Muscle layer of duodenum (tissue), 2 donors: Measurements from ENCODE around the gene OGDH.

Source experiments
- H3K27ac ChIP-seq: one replicate; pipeline ENCODE4 v1.7.0; 2013; ENCODE audit warnings: mild to moderate bottlenecking, low read length
- H3K27me3 ChIP-seq: one replicate; pipeline ENCODE4 v1.7.0; 2013; ENCODE audit warnings: low read depth, mild to moderate bottlenecking, control low read depth, low read length
- H3K36me3 ChIP-seq, 2 donors: one replicate each; pipeline ENCODE4 v1.7.0; 2013; ENCODE audit warnings: low read length in 2 of 2, control low read depth in 1 of 2, mild to moderate bottlenecking in 1 of 2; ENCODE audit not compliant: insufficient read depth in 2 of 2, control insufficient read depth in 1 of 2
- H3K4me1 ChIP-seq, 2 donors: one replicate each; pipeline ENCODE4 v1.7.0; 2013; ENCODE audit warnings: low read length in 2 of 2, mild to moderate bottlenecking in 2 of 2, control low read depth in 1 of 2, moderate library complexity in 1 of 2; ENCODE audit not compliant: insufficient read depth in 2 of 2, control insufficient read depth in 1 of 2
- H3K4me3 ChIP-seq, 2 donors: one replicate each; pipeline ENCODE4 v1.7.0; 2013; ENCODE audit warnings: low read length in 2 of 2, low read depth in 1 of 2, mild to moderate bottlenecking in 1 of 2
- H3K9me3 ChIP-seq, 2 donors: one replicate each; pipeline ENCODE4 v1.7.0; 2013; ENCODE audit warnings: low read length in 2 of 2, control low read depth in 1 of 2, mild to moderate bottlenecking in 1 of 2; ENCODE audit not compliant: control insufficient read depth in 1 of 2
- donor health status: healthy.

Gene OGDH

DNA sequence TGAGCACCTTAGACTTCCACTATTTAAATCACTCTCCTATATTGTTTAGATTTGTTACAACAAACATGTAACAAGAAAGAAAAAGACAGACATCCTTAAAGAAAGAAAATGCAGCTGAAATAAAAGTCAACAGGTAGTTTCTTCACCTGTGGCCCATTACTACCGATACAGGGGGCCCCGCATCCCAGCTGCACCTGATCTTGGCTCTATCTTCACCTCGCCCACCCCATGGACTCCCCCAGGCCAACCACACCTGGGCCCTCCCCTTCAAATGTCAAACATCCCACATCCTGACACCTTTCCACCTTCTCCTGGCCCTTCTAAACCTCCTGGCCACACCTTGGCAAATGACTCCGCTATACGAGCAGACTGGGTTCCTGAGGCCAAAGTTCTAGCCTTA is 39.7 kb upstream of the OGDH start:
- Histone ChIP-seq H3K27me3 (no peaks in the 10 kb centered on the region), H3K4me3 (no peak overlapping the region), H3K4me1 (no peaks in the 10 kb centered on the region), H3K9me3 (no peaks in the 10 kb centered on the region), H3K36me3 (peaks cover 64 to 77% of the 10 kb centered on the region in 2 donors), H3K27ac (no peak overlapping the region)

DNA sequence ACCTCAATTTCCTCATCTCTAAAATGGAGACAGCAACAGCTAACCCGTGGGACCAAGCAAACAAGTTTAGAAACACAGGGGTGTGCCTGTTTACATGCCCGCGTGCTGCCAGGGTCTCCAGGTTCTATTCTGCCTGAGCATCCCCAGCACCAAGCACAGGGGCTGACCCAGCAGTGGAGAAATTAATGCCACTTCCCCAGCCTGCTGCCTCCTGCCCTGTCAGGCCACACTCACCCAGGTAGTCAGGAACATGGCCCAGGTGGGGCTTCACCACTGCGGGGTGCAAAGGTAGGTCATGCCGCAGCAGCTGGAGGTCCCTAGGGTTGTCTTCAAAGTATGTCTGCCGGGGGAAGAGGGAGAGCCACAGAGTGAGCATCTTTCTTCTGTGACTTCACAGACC is 38.5 kb upstream of the OGDH start:
- H3K9me3 ChIP-seq: no peaks in the 10 kb centered on the region
- peaks cover 5 to 7% of the 10 kb centered on the region in 2 donors for H3K4me1 ChIP-seq
- H3K27ac ChIP-seq: no peak overlapping the region
- H3K4me3 ChIP-seq: no peak overlapping the region
- no peaks in the 10 kb centered on the region for H3K27me3 ChIP-seq
- H3K36me3 ChIP-seq: peaks cover 76 to 88% of the 10 kb centered on the region in 2 donors

DNA sequence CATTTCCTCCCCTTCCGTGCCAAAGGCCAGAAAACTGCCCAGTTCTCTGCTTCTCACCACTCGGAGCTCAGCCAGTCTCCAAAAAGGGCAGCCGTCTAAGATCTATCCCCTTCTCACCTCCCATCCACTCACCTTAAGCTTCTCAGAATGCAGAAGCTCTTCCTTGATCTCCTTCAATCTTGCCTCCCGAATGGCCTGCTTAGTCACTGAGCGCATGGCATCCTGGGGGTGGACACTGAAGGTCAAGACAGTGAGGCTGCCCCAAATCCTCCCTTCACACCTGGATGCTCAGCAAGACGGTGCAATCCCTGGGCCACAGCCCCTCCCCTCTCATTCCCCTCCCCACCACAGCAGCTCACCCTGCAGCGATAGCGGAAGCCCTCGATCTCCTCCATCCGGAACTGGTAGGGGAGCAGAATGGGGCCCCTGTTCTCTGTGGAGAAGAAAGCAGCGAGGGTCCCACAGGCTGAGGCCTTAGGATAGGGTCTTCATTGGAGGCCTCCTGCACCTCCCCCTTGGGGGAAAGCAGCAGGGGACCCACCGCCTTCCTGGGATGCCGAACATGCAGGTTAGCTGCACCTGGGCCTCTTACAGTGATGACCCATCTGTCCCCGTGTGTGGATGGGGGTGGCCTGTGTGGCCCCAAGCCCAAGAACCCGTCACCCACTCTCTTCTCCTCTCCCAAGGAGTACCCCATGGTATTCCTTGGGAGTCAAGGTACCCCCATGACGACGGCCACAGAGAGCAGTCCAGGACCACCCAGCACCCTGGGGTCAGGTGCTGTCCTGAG is 37.5 kb upstream of the OGDH start:
- peaks cover 76 to 86% of the 10 kb centered on the region in 2 donors for H3K36me3 ChIP-seq
- H3K4me3 ChIP-seq: no peak overlapping the region
- no peaks in the 10 kb centered on the region for H3K9me3 ChIP-seq
- H3K4me1 ChIP-seq: peaks cover 9 to 13% of the 10 kb centered on the region in 2 donors
- H3K27ac ChIP-seq: no peak overlapping the region
- no peaks in the 10 kb centered on the region for H3K27me3 ChIP-seq

DNA sequence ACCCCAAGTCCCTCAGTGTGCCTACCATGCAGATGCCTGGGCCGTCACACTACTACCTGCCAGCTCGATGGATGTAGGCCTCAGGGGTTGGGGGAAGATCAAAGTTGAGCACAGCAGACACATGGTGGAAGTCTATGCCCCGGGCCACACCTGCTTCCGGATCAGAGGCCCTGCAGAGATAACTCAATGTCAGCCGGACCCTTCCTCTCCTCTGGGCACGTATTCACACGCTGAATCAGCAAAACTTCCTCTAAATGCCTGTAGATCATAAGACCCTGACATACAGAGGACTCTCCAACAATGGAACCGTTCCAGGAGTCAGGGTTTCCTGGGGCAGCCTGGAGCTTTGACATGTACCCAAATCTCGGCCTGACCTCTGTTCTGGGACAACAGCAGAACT is 36.5 kb upstream of the OGDH start:
- peaks cover 9 to 20% of the 10 kb centered on the region in 2 donors for H3K4me1 ChIP-seq
- H3K27me3 ChIP-seq: no peaks in the 10 kb centered on the region
- no peak overlapping the region for H3K4me3 ChIP-seq
- H3K36me3 ChIP-seq: peaks cover 66 to 76% of the 10 kb centered on the region in 2 donors
- no peaks in the 10 kb centered on the region for H3K9me3 ChIP-seq
- no peak overlapping the region for H3K27ac ChIP-seq

DNA sequence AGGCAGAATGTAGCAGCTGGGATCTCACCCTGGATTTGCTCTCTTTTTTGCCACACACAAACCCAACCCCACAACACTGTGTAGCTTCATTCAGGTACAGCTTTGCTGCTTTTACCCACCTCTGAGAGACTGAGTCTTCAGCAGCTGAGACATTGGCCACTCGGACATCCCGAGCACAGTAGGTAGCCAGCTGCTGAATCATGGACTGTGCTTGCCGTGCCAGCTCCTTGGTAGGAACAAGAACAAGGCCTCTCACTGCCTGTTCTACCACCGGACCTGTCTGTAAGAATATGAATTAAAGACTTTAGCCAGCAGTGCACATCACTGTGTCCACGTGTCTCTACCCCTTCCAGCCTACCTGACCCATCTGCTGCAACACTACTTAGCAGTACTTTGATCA is 33.7 kb upstream of the OGDH start:
- Histone ChIP-seq H3K27ac (peak overlapping the region; percentile 86), H3K27me3 (no peaks in the 10 kb centered on the region), H3K4me1 (peaks cover 9 to 24% of the 10 kb centered on the region in 2 donors), H3K9me3 (no peaks in the 10 kb centered on the region), H3K4me3 (peak overlapping the region; percentile 89 to 99), H3K36me3 (peaks cover 49 to 53% of the 10 kb centered on the region in 2 donors)

DNA sequence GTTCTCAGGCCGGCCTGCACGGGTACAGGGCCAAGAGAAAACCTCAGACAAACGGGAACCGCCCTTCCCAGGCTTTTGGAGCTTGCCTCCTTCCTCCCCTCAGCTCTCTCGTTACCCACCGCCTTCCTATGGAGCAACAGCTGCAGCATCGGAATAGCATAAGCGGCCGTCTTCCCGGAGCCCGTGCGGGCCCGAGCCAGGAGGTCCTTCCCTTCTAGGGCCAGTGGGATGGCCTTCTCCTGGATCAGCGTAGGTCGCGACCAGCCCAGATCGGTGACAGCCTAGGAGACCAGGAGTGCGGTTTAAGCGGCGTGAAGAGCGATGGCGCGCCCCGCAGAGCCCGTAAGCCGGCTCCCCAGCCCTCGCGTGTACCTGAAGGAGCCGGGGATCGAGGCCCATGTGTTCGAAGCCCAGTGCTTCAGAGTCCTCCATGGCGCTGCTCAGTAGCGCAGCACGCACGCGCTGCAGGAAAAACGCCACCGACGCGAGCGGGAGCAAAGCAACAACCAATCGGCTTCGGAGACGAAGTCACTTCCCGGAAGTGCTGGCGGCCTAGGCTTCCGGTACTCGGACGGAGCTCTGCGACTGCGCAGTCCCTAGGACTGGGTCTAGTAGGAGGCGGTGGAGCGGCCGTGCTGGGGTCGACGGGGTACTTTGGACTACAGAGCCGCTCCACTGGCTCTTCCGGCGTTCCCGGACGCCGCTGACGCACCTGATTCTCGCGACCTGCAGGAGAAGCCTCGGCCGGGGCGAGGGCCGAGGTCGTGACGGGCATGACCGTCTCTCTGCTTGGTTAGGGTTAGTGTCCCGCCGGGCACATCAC is 32.8 kb upstream of the OGDH start, which contains the start of gene DDX56:
Gene DDX56, minus strand, starts transcription at position 445 of the 823 bp plus-strand sequence. Its CDS starts 13 bp downstream, at position 432.
- Histone ChIP-seq H3K4me1 (peaks cover 9 to 24% of the 10 kb centered on the region in 2 donors), H3K27me3 (no peaks in the 10 kb centered on the region), H3K36me3 (peaks cover 40 to 52% of the 10 kb centered on the region in 2 donors), H3K27ac (peak within 1 kb of the TSS; percentile 86), H3K4me3 (peak within 1 kb of the TSS; percentile 89 to 99), H3K9me3 (no peaks in the 10 kb centered on the region)

DNA sequence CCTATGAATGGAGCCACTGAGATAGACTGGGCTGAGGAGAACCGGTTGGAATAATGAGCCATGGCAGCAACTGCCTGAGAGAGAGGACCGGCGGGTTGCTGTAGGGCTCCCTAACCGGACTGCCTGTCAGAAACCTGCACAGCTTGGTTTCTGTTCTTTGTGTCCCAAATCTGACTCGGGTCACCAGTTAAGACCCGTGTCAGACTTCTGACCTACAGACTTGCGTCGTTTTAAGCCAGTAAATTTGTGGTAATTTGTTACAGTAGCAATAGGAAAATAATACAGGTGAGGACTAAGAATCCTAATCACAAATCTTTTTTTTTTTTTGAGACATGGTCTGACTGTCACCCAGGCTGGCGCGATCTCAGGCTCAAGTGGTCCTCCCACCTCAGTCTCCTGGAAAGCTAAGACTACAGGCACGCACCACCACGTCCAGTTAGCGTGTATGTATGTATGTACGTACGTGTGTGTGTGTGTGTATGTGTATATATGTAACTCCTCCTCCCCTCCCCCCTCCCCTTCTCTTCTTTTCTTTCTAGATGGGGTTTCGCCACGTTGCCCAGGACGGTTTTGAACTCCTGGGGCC is 32.0 kb upstream of the OGDH start:
- Histone ChIP-seq H3K4me1 (peaks cover 9 to 24% of the 10 kb centered on the region in 2 donors), H3K27ac (peak overlapping the region; percentile 86), H3K4me3 (peak overlapping the region; percentile 89 to 99), H3K9me3 (no peaks in the 10 kb centered on the region), H3K36me3 (peaks cover 38 to 52% of the 10 kb centered on the region in 2 donors), H3K27me3 (no peaks in the 10 kb centered on the region)

DNA sequence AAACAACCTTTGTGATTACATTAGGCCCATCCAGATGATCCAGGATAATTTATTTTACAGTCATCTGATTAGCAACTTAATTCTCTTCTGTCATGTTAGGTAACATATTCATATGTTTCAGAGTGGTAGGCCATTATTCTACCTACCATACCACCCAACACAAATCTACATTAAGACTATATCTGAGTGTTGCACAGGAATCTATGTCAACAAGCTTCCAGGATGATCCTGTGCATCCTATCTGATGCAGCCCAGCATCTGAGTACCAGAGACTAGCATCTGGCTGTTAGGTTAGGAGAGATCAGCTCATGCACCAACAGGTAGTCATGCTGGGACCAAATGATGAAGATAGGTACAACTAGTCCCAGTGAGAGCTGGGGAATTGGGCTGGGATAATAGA is 31.4 kb upstream of the OGDH start:
- H3K27ac ChIP-seq: no peak overlapping the region
- no peaks in the 10 kb centered on the region for H3K27me3 ChIP-seq
- no peaks in the 10 kb centered on the region for H3K9me3 ChIP-seq
- peaks cover 37 to 52% of the 10 kb centered on the region in 2 donors for H3K36me3 ChIP-seq
- H3K4me3 ChIP-seq: no peak overlapping the region
- H3K4me1 ChIP-seq: peaks cover 9 to 25% of the 10 kb centered on the region in 2 donors

DNA sequence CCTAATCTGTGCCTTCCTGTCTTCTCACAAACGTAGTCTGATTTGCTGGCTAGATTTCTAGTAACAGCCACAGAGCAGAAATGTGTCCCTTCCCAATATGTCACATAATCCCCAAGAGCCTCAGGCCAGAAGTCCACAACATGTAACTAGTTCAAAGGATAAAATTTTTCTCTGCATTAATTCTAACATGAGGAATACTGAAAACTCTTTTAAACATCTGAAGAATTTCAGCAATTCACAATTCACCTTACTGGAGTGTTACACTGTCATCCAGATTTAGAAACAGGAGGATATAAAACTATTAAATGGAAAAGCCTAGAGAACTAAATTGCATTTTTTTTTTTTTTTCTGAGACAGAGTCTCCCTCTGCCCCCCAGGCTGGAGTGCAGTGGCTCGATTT is 30.2 kb upstream of the OGDH start:
- Histone ChIP-seq H3K27ac (no peak overlapping the region), H3K4me3 (no peak overlapping the region), H3K27me3 (no peaks in the 10 kb centered on the region), H3K4me1 (peaks cover 13 to 37% of the 10 kb centered on the region in 2 donors), H3K9me3 (no peaks in the 10 kb centered on the region), H3K36me3 (peaks cover 27 to 41% of the 10 kb centered on the region in 2 donors)

DNA sequence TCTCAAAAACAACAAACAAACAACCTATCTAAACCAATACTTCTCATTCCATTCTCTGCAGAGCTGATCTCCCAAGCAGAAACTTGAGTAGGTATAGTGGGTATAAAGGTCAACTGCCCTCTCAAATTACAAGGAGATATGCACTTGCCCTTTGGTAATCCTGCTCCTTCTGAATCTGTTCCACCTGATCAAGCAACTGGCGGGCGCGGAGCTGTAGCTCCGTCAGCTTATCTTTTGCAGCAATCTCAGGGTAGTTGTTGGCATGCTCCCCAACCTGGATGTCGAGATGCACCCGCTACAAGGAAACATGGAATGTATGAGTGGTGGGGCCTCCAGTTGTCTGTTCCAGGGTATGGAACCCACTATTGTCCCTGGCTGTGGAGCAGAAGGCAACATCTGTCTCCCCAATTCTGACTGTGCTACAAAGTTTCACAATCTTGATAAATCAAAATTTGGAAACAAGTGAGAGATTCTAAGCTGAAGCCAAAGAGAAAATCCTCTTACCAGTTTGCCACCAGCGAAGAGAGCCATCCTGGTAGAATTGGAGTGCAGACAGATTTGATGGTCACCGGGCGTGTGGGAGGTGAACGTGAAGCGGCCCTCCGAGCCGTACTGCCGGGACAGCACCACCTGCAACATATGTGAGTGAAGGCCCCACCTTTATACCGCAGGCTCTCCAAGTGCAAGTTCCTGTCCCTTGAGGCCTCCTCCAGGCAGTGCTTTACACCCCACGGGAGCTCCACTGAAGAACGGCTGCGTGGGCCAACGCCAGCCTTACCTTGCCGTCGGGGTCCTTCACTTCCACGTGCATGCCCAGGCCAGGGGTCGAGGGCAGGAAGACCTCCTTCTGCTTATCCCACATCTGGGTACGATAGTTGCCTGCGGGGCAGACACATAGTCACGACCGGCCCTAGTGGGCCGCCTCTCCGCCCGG is 25.2 kb upstream of the OGDH start:
- H3K4me3 ChIP-seq: peak overlapping the region; percentile 90
- no peaks in the 10 kb centered on the region for H3K27me3 ChIP-seq
- peak overlapping the region; percentile 91 for H3K27ac ChIP-seq
- H3K4me1 ChIP-seq: peaks cover 6 to 16% of the 10 kb centered on the region in 2 donors
- peaks cover 11 to 22% of the 10 kb centered on the region in 2 donors for H3K36me3 ChIP-seq
- H3K9me3 ChIP-seq: no peaks in the 10 kb centered on the region
